T-cell (primary cell): Measurements from ENCODE around the gene ADD2. TPM values are rescaled to one million over a fixed set of nuclear protein-coding genes. Genes with fewer than 3 reads are reported as not detected.

ENCODE experiments used
- total RNA-seq, 35 experiments: library from RNA in 6 of 35; stranded (reverse) in 6 of 35; fragments of 120-200 nt in 1 of 35; gene quantifications; one replicate each; pipeline versions ENCODE4 v1.2.1 to v1.2.4 and lab custom pipeline; 2013 to 2026

ADD2 gene
- total RNA-seq, 5 donors from 2014 or later (not counting 1 experiment from before 2014, with no cell fraction given), result 4.7 to 7.9 (median 7.1) TPM

Other genes with a start within 250 kb of the ADD2 start
- gene TGFA, start 214.4 kb downstream of the ADD2 start, total RNA-seq, result 1 to 10 TPM; 1.2 to 8.3 (median 4.5) TPM
- gene FIGLA, start 22.4 kb upstream of the ADD2 start, total RNA-seq, result not detected
- not detected for gene CLEC4F, start 52.4 kb upstream of the ADD2 start, total RNA-seq
- gene CD207, start 67.6 kb upstream of the ADD2 start, total RNA-seq, result not detected
- gene VAX2, start 132.4 kb upstream of the ADD2 start, total RNA-seq, result not detected
- not detected for gene ATP6V1B1, start 167.7 kb upstream of the ADD2 start, total RNA-seq
- gene ANKRD53, start 210.4 kb upstream of the ADD2 start, total RNA-seq, result under 1 TPM in 4 of 5 donors, not detected in 1; 0.20 to 0.88 (median 0.45) TPM
- gene TEX261, start 226.7 kb upstream of the ADD2 start, total RNA-seq, result 10 to 100 TPM; 35.9 to 60.3 (median 48.1) TPM